ENCODE data around the gene TAF4B.
"Not testable (repeated sequence)": the region's sequence is repeated elsewhere in the genome, so short reads cannot be mapped to it uniquely, and the experiment has no call there.

The TAF4B gene

GRCh38 chr18:26309281-26309680 lies 83.0 kb downstream of the TAF4B start:
- no peak for DNase-seq

GRCh38 chr18:26312199-26312598 lies 86.0 kb downstream of the TAF4B start:
- no peak for DNase-seq

GRCh38 chr18:26317398-26317797 lies 91.2 kb downstream of the TAF4B start:
- DNase-seq = no peak

- no peak for DNase-seq
Measured at GRCh38 chr18:26320686-26321085, 94.4 kb downstream of the TAF4B start.

GRCh38 chr18:26322890-26323653 lies 96.8 kb downstream of the TAF4B start:
- no peak for DNase-seq

- no peak for DNase-seq
Measured at GRCh38 chr18:26325771-26326170, 99.5 kb downstream of the TAF4B start.

GRCh38 chr18:26327062-26327461 lies 100.8 kb downstream of the TAF4B start:
- DNase-seq = no peak

GRCh38 chr18:26332991-26333390 lies 106.7 kb downstream of the TAF4B start:
- no peak for DNase-seq

- no peak for DNase-seq
Measured at GRCh38 chr18:26335156-26335555, 108.9 kb downstream of the TAF4B start.

GRCh38 chr18:26335571-26336487 lies 109.6 kb downstream of the TAF4B start:
- no peak for DNase-seq

- no peak for DNase-seq
Measured at GRCh38 chr18:26336572-26336971, 110.3 kb downstream of the TAF4B start.

- DNase-seq = no peak
Measured at GRCh38 chr18:26342646-26343045, 116.4 kb downstream of the TAF4B start.

- no peak for DNase-seq
Measured at GRCh38 chr18:26350961-26351360, 124.7 kb downstream of the TAF4B start.

GRCh38 chr18:26356045-26356785 lies 130.0 kb downstream of the TAF4B start:
- DNase-seq = no peak

- DNase-seq = no peak
Measured at GRCh38 chr18:26357960-26358359, 131.7 kb downstream of the TAF4B start.

GRCh38 chr18:26362021-26362420 lies 135.8 kb downstream of the TAF4B start:
- DNase-seq = no peak

- no peak for DNase-seq
Measured at GRCh38 chr18:26367425-26367824, 141.2 kb downstream of the TAF4B start.

- DNase-seq = no peak
Measured at GRCh38 chr18:26370037-26370436, 143.8 kb downstream of the TAF4B start.

GRCh38 chr18:26376105-26376504 lies 149.9 kb downstream of the TAF4B start:
- no peak for DNase-seq

- no peak for DNase-seq
Measured at GRCh38 chr18:26378701-26379100, 152.5 kb downstream of the TAF4B start.

- not testable (repeated sequence) for DNase-seq
Measured at GRCh38 chr18:26381555-26381954, 155.3 kb downstream of the TAF4B start.

- peak; percentile 20 for DNase-seq
Measured at GRCh38 chr18:26383454-26384270, 157.4 kb downstream of the TAF4B start.
